HG02852 (cell line): Measurements from ENCODE around the gene PRPH.

ENCODE experiments used
- ATAC-seq: cut with Tn5 transposase; IDR thresholded peaks from one replicate; pipeline ENCODE4 v1.9.1; 2021; ENCODE audit warnings: mild to moderate bottlenecking, moderate library complexity; ENCODE audit not compliant: unreplicated experiment

Gene PRPH

DNA sequence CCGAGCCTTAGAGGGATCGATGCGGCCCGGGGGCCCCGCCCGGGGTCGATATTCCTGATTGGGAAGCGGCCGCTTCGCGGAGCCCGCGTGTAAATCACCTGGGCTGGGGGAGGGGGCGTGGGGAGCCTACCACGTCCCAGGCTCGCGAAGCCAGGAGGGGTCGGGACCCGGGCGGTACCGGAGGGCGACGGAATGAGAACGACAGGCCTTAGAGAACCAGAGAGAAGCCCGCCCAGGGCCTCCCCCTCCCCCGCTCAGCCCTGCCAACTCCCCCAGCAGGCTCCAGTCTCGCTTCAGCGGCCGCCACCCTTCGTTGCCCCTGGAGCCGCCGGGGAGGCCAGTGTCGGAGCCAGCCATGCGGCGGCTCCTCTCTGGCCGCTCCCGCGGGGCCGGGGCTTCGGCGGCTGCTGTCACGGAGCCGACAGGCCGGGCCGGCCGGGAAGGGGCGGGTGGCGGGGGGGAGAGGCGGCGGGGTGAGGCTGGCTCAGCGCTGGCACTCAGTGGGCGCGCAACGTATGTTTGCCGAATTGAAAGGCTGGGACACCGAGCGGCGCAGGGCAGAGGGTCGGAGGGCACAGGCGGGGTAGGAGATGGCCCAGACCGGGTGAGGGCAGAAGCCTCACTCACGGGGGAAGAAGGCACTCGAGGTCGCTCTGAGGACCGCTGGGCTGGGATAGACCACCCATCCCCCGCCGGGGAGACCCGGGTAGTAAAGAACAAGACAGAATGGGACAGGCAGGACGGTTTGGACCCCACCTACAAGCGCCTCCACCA is 50.3 kb downstream of the PRPH start:
- no peak for ATAC-seq

DNA sequence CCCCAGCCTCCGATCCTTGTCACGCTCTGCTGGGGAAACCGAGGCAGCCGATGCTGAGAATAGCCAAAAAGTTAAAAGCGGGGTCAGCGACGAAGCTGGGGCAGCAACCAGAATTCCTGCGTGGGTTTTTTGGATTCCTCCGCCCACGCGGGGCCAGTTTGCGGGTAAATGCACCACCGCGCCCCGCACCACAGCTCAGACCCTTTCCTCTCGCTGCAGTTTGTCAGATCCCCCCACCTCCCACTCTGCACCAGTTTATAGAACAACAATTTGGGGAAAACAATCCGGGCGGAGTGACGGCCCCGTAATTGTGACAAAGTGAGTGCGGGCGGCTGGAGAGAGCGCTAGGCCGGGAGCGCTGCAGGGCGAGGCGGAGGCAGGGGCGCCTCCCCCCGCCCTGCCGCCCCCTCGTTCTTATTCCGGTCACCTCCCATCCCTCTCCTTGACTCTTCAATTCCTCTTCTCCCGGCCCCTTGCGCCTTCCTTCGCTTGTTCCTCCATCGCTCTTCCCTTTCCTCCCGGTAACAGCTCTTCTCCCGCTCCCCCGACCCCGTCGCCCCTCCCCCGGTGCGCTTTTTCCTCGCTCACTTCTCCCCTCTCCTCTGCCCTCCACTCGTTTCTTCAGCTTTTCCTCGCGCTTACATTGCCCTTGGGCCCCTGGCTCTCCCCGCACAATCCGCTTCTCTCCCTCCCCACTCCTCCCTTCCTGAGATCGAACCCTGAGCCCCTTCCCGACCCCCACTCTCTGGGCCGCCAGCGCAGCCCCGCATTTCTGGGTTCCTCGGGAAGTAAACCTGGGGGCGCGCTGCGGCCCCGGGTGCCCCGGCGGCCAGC is 51.1 kb downstream of the PRPH start:
- ATAC-seq: no peak

DNA sequence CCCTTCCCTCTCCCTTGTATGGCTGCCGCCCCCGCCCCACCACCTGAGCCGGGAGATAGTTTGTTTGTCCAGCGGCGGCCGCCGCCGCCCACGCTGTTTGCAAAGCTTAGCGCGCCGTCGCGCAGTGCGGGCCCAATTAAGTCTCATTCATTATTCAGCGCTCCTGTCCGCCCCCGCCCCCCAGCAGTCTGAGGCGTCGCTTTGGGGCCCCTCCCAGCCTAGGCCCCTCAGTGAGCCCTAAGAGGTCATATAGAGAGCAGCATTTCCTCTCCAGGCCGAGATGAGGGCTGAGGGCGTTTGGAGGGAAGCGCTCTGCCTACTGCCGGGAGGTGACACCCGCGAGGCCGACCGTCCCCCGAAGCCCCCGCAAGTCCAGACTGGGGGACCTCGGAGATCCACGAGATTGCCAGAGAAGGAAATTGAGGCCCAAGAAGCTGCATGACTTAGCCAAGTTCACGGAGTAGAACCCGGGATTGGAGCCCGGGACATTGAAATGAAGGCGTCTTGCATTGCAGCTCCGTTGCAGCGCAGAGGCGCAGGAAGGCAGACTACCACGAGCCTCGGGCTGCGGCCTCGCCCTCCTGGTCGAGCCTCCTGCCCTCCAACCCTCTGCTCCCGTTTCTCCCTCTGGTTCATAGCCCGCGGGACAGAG is 51.8 kb downstream of the PRPH start, which contains the start of gene DNAJC22:
TSS of gene DNAJC22 (plus strand) at position 230 of the 652 bp plus-strand sequence. CDS start 1,985 bp downstream, outside the sequence.
- ATAC-seq: peak; percentile 16

DNA sequence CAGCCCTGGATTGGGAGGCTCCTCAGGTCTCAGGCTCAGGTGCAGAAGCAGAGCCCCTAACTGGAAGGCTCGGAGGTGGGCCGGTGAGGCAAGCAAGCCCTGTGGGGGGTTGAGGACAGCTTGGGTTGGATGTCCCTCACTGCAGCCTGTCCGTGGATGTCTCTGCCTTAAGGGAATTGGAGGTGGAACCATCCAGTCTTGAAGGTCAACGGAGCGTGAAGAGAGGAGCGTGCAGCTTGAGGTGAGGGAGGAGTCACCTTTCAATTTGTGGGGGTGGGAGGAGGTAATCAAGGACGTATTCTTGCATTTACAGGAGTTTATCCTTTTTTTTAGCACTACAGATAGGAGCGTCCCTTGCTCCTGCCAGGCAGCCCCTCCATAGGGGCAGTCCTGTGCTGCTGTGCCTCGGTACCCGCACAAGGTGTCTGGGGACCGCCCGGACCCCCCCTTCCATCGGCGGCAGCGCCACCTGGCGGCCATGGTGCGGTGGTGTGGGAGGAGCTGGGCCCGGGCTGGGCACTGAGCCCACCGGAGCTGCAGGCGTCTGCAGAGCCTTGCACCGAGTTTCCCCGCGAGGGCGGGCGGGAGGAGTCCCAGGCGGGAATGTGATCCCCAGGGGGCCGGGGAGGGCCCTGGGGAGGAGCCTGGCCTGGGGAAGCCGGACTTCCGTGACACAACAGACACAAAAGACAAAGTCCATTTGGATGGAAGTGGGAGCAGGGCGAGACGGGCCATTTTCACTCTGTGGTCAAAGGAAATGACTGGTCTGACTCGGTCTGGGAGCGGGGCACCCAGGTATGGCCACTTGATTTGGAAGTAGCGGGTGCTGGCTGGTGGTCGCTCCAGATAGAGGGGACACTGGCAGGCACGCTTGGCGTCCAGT is 52.6 kb downstream of the PRPH start:
- peak; percentile 56 for ATAC-seq
